GM20431 (cell line): ENCODE results near the gene FRG2C.
"Not testable (repeated sequence)": the region's sequence is repeated elsewhere in the genome, so short reads cannot be mapped to it uniquely, and the experiment has no call there.

Experiments
- in situ Hi-C: fragments of 300-500 bp; cut with MseI, MboI; formaldehyde crosslinking; loops from one replicate; pipeline ENCODE4 v1.15.0; 2020; ENCODE audit warnings: low sequenced_read_pairs; ENCODE audit not compliant: unreplicated experiment

FRG2C gene

DNA sequence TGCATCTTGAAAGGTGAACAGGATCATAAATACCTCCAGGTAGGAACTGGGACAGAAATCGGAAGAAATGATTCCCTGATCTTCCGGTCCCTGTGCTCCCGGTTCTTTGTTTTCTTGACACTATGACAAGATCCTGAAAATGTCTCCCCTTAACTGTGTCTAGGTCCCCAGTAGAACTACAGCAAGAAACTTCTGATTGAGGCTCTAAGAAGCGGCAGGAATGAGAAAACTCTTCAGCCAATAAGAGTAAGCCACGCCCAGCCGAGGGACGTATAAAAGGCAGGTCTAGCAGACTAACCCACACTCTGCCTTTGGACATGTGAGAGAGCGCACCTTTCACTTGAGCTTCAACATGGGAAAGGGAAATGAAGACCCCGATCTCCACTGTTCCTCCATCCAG lies at the start of gene FRG2C:
FRG2C (plus strand) TSS at position 301 of the 400 bp plus-strand sequence; CDS start at position 353, 52 bp downstream.
- in situ Hi-C loops, result not testable (repeated sequence)

DNA sequence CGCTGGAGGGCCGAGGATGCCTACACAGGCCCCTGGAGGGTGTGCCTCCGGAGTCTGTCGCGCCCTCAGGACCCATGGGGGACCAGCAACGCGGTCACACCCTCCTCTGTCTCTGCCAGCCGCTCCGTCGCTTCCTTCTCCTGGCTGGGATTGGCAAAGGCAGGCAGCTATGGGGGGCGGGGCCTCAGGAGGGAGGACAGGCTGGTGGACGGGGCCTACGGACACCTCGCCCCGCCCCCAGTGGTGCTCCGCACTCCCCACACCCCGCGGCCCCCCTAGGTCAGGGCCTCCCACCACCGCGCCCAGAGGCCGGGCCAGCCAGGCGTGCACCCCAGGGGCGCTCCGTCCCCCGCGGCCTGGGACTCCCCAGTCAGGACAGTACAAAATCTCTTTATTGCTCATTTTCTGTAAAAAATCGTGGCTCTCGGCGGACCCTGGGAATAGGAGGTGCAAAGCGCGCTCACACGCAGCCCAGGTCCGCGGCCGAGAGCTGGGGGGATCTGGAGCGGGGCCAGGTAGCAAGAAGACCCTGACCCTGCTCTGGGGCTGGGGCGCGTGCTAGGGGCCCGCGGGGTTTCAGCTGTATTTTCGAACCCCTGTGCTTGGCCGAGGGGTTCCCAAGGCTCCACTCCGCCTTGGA lies 45.3 kb upstream of the FRG2C start:
- in situ Hi-C loops, result not testable (repeated sequence)

DNA sequence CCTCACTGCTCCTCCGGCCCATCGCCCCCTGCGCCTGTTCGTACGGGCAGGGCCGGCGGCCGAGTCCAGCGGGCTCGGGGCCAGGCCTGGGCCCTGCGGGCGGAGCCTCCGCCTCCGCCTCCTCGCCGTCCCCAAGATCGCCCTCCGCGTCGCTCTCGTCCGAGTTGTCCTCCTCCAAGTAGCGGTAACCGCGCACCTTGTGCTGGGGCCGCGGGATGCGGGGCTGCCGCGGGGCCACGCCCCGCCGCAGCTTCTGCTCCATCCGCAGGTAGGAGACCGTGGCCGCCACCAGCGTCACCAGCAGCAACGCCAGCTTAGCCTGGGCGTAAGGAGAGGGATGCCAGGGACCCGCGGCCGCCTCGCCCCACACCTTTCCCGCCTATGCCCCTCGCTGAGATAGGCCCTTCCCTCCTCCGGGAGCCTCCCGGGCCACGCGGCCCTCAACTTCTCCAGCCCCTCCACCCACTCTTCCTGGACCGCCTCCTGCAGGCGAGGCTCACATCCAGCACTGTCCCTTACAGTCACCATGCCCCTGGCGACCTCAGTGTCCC lies 44.6 kb upstream of the FRG2C start:
- in situ Hi-C loops, result not testable (repeated sequence)

DNA sequence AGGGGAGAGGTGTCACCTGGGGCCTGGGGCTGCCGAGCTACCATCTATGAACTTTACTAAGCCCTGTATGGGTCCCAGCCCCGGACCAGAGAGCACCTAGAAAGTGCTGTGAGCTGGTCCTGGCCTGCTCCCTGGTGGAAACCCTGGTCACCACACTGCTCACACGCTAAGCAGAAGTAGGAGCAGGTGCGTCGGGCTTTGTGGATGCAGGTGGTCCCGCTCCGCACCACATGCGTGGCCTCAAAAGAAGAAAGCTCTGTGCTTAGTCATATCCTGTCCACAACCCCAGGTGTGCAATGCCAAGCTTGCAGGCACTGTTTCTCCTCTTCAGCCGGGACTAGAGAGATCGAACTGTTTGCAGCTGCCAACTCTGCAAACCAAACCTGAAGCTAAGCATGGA lies 42.4 kb upstream of the FRG2C start:
- in situ Hi-C loops, result not testable (repeated sequence)

DNA sequence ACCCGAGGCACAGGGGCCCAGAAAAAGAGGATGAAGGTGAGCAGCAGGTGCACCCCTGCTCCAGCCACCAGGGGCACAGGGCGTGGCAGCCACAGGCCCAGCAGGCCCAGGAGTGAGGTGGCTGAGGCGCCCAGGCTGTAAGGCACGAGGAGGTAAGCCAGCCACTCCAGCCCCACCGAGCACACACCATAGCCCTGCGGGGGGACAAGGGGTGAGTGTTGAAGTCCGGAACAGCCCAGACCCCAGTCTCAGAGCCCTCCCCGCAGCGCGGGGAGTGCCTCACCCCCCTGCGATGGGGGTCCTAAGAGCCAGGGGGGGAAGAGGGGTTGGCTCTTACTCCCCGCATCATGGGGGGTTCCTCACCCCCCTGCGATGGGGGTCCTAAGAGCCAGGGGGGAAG lies 40.5 kb upstream of the FRG2C start:
- in situ Hi-C loops, result not testable (repeated sequence)

DNA sequence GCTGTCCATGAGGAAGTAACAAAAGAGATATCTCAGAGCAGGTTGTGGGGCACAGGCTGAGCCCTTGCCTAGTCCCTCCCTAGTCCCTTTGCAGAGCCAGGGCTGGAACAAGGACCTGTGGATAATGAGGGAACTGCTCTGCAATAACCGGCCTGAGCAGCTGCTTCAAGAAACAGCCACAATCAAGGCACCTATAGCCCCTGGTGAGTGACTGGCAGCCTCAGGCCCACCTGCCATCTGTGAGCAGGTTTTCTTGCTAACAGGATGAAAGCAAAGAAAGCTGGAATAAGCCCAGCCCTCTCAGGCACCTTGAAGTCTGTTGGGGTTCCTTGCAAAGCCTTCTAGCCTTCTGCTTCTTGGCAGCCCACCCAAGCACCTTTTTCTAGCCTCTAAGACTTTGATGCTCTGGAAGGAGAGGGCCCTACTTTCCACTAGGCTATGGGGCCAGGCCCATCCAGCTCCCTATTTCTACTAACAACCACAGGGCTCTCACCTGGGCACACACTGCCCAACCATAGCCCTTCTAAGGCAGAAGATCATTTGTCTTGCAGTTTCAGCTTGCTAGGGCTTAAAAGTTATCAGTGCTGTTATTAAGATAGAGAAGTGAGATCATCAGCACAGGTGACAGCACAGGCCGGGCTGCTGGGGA lies 33.1 kb upstream of the FRG2C start:
- in situ Hi-C loops, result not testable (repeated sequence)

DNA sequence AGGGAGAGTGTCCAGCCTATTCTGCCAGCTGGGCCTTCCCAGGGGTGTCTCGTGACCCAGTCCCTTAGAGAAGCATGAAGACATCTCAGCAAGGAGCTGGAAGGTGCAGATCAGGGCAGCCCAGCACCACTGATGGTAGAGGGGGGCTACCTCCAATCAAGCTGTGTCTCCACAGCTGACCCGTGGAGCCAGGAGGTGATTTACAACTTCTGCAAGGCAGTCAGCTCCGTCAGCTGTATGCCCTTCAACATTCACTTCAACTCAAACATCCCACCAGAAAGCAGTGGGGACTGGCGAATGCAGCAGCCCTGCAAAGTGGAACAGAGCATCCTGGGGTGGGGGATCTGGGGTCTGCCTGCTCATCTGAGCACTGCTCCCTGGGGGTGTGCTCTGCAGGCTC lies 32.6 kb upstream of the FRG2C start:
- in situ Hi-C loops, result no loop called here

DNA sequence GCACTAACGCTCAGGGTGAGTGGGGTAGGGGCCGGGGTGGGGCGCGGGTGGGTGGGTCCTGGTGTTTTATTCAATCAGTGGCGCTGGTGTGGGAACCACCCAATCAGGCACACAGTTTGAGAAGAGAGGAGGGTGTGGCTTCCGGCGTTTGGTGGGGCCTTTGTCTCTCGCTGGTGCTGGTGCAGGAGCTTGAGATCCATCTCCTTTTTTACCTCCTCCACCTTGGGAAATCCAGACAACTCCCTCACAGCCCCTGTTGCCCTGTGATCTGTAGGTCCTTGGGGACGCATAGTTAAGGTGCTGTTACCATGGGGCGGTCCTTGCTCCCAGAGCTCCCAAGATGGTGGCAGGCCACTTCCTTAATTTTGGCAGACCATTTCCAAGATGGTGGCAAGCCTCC lies 25.2 kb upstream of the FRG2C start:
- in situ Hi-C loops, result not testable (repeated sequence)

DNA sequence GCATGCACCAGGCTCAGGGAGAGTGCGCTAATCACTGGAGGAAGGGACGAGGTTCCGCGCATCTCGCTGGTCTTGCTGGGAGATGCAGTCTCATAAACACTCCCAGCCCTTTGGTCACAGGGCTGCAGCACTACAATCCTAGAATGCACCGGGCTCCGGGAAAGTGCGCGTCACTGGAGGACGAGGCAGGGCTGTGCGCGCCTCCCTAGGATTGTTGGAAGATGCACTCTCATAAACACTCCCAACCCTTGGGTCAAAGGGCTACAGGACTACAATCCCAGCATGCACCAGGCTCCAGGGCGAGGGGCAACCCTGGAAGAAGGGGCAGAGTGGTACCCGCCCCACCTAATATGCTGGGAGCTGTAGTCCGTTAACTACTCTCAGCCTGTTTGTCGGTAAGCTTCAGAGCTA lies 23.0 kb upstream of the FRG2C start:
- in situ Hi-C loops, result not testable (repeated sequence)

DNA sequence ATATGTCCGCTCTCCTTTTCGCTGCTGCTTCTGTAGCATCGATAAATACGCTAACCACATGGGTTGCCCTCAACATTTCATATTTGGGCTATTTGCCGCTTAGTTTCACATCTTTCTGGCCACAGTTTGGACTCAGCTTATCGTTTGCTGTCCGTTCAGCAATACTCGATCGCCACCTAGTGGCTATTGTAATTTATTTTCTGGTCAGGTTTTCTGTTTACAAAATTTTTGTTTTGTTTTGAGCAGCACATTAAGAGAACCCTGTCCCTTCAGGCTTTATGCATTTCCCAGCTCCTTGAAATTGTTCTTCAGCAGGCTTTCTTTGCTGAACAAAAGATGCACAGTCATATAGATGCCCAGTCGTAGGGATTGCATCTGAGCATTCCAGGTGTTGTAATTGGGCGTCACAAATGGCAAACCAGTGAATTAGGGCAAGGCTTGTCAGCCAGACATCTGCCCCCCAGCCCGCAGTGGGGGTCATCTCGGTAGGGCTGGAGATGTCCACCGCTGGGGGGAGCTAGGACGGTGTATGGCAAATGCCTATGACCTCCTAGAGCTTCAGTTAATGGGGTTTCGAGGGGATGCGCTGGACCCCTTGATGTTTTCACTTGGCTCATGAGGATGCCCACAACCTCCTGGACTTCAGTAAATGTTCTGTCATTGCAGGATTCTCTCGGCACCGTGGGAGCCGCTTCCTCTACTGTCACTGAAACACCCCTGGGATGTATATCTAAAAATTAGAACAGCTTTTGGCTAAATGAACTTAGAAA lies 20.9 kb upstream of the FRG2C start:
- in situ Hi-C loops, result not testable (repeated sequence)

DNA sequence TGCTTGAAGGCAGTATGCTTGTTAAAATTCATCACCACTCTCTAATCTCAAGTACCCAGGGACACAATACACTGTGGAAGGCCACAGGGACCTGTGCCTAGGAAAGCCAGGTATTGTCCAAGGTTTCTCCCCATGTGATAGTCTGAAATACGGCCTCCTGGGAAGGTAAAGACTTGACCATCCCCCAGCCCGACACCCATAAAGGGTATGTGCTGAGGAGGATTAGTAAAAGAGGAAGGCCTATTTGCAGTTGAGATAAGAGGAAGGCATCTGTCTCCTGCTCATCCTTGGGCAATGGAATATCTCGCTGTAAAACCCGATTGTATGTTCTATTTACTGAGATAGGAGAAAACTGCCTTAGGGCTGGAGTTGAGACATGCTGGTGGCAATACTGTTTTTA lies 18.6 kb upstream of the FRG2C start:
- in situ Hi-C loops, result not testable (repeated sequence)

DNA sequence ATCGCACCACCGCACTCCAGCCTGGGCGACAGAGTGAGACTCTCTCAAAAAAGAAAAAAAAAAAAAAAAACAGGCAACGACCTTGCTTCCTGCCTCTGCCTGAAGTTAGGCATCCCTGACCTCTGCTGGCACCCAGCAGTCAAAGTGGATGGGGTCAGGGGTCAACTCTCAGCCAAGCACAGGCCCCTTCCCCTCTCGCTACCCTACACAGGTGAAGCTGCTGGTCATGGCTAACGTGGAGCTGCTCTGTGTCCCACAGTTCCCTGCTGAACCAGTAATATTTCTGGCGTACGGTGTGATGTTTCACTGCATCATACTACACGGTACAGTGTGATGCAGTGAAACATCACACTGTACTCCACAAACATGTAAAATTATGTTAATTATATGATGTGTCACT lies 13.9 kb upstream of the FRG2C start:
- in situ Hi-C loops, result no loop called here

DNA sequence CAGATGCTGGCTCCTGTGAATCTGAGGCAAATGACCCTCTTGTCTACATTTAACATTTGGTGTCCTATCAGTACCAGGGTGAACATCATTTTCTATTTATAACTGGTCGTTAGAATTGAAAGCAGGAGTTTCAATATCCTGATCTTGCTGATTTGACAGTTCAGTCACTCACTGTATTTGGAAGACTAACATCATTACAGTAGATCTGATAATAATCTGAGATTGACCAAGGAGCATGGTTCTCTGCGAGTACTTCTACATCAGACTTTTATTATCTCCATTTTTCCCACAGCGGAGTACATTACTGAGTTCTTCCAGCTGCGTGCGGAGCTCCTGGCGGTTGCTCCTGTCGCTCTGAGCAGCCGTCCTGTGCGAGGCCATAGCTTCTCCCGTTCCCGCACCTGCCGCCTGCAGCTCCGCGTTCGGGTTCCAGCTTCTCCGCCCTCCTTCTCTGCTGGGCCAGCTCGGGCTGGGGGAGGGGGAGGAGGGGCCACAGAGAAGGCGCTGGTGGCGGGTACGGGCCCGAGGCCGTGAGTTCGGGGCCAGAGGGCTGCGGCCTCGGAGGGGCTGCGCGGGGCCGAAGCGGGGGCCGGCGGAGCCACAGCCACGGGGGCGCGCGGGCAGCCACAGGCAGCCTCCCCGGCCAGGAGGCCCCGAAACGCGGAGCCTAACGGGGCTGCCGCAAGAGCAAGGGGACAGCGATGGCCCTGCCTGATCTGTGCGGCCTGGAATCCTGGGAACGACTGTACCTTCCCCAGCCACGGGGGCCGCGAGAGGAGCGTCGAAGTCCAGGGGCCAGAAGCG lies 8.8 kb upstream of the FRG2C start:
- in situ Hi-C loops, result not testable (repeated sequence)

DNA sequence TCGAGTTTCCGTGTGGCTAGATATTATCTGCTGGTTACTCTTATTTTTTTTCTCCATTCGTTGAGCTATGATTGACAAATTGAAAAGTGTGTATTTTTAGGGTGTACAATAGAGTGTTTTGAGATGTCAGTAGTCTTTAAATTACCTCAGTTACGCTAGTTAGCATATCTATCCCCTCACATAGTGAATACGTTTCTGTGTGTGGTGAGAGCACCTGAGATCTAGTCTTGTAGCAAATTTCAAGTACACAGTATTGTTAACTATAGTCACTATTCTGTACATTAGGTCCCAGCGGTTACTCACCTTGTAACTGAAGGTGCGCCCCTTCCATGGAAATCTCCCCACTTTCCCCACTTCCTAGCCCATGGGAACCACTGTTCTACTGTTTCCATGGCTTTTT lies 8.2 kb upstream of the FRG2C start:
- in situ Hi-C loops, result not testable (repeated sequence)

DNA sequence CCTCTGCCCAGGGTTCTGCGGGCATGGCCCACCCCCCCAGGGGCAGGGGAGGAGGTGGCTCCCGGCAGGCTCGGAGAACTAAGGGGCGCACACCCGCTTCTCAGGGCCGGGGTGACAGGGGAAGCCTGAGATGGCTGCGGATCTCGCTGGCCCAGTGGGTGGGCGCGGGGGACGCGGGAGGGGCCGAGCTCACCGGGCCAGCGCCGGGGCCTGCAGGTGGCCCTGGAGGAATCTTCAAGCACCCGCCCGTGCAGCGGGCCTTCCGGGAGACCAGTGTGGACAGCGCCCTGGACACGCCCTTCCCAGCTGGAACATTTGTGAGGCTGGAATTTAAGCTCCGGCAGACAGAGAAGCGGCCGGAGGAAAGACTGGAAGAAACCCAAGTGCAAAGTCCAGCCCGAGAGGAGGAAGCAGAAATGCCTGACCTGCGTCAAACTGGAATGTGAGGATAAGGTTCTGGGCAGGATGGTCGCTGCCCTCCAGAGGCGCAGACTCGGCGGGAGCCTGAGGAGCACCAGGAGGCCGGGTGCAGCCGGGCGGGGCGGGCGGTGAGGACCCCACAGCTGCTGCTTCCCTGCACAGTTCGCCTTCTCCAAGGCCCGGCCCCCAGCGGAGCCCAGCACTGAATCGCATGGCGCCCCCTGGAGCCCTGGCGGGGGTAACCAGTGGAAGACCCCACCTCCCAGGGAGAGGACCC lies 5.6 kb upstream of the FRG2C start:
- in situ Hi-C loops, result not testable (repeated sequence)

DNA sequence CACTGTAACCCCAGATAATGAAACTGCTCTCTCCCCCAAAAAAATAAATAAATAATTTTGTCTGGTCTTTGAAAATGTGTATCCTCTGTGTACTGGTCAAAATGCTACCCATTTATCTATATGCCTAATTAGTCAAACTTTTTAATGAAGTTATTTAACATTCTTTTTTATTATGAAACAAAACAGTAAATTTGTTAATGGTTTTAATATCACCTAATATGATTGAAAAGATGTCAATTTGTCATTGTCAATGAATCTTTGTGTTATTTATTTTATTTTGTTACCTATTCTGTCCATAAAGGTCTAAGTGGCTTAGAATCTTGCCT lies 5.1 kb upstream of the FRG2C start:
- in situ Hi-C loops, result not testable (repeated sequence)

DNA sequence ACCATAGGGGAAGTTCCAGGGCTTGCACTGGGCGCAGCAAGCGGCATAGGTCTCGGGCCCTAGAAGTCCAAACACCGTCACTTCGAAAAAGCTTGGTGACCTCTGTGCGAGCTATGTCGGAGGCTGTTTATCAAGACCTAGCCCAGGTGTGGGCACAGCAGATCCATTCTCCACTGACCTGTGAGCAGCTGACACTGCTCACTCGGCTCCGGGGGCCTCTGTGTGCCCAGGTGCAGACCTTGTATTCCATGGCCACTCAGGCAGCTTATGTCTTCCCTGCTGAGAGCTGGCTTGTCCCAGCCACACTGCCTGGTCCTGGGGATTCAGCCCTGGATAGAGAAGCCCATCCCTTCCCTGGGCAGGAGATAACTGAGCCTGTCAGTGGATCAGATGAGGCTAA lies 1.5 kb downstream of the FRG2C start:
- in situ Hi-C loops, result not testable (repeated sequence)

DNA sequence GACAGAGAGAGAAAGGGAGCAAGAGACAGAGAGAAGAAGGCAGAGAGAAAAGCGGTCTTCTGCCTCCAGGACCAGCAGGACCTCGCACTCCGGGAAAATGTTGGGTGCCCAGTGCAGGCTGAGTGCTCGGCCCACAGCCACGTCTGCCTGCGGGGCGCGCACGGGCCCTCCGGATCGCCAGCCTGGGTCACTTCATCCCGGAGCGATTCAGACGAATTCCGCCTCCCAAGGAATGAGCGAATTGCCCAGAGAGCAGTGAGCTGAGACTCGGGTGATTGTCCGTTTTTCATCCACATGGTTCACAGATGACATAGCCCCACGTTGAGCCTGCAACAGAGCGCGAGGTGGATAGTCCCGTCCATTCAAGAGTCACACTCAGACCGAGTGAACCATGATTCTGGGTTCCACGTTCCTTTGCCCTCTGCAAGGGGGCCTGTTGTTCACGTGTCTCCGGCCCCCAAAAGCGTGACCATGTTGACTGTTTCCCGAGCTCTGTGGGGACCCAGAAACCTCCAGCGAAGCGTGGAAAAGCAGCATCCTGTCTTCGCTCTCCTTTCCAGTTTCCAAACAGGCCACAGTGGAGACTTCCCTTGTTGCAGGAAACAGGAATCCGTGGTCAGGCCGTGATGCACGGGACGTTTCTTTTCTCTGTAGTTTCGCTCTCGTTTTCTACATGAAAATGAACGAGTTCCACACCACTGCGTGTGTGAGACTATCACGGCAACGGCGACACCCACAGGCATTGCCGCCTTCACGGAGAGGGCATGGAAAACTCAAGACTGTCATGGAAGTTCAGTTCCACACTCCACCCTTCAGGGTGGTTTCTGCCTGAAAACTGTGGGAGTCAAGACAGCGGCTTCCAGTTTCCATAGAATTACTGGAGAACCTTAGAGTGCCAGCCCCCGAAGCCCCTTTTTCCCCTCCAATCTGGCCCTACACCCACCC lies 3.9 kb downstream of the FRG2C start:
- in situ Hi-C loops, result not testable (repeated sequence)
